ENCODE data around the gene KHDC3L. TPM values are rescaled to one million over a fixed set of nuclear protein-coding genes. Genes with fewer than 3 reads are reported as not detected.

Gene KHDC3L
- total and polyA plus RNA-seq, 7 donors = not detected

DNA sequence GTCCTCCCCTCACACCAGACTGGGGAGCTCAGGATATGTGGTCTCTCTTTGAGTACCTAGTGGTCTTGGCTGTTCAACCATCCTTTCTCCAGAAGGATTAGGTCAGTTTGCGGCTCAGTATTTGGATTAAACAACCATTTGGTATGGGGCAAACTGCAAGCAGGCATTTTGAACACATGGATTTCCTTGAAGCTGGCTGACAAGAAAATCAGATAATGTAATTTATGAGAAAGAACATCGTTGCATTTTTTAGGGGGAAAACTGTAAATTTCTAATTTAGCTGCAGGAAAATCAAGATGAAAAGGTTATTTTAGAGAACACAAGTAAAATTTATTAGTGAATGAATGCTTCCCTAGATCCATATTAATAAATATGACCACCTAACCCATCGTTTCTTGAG lies 33.7 kb upstream of the KHDC3L start:
- ATAC-seq (no peak), DNase-seq (no peak)
- H3K27ac ChIP-seq = no peak overlapping the region
- WGBS, 3 donors = 64 to 66% (median 66%) methylated on average over 3 of the region's 3 CpGs
- H3K36me3 ChIP-seq (ENCODE audit: insufficient read depth in 1 of 2, low read depth in 1 of 2) = no peaks in the 10 kb centered on the region
- intact Hi-C loops (cut with DNase I) = loop anchor here in 1 of 2 donors (5.0 to 10.0 kb wide), 2 partner anchors 41 to 914 kb away; no protein-coding TSS in a partner anchor
- H3K27me3 ChIP-seq (ENCODE audit: insufficient read depth in 3 of 3, low read length in 2 of 3) = no peaks in the 10 kb centered on the region
- no peak for TF ChIP-seq CTCF (IDR thresholded peaks at IDR 0.05)
- H3K4me3 ChIP-seq = no peak overlapping the region
- no peaks in the 10 kb centered on the region for H3K4me1 ChIP-seq
- no peaks in the 10 kb centered on the region for H3K9me3 ChIP-seq

DNA sequence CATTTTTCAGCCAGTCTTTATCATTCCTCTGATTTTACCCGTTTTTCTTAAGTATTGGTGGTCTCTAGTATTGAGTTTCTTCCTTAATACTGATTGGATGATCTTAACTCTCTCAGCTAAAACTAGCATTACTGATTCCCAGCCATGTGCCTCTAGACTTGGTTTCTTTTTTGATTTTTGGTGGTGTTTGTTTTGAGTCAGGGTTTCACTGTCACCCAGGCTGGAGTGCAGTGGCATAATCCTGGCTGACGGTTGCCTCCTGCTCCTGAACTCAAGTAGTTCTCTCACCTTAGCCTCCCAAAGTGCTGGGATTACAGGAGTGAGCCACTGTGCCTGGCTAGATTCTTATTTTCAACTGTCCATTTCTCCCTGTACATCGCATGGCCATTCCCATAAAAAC lies 33.3 kb upstream of the KHDC3L start:
- intact Hi-C loops (cut with DNase I) = loop anchor here in 1 of 2 donors (5.0 to 10.0 kb wide), 2 partner anchors 42 to 914 kb away; no protein-coding TSS in a partner anchor
- no peaks in the 10 kb centered on the region for H3K27me3 ChIP-seq (ENCODE audit: insufficient read depth in 3 of 3, low read length in 2 of 3)
- DNase-seq (no peak), ATAC-seq (no peak)
- H3K9me3 ChIP-seq = no peaks in the 10 kb centered on the region
- WGBS, 3 donors = 54 to 68% (median 57%) methylated on average over 3 of the region's 3 CpGs
- H3K4me3 ChIP-seq = no peak overlapping the region
- H3K36me3 ChIP-seq (ENCODE audit: insufficient read depth in 1 of 2, low read depth in 1 of 2) = no peaks in the 10 kb centered on the region
- H3K4me1 ChIP-seq = no peaks in the 10 kb centered on the region
- TF ChIP-seq CTCF (IDR thresholded peaks at IDR 0.05) = no peak
- H3K27ac ChIP-seq = no peak overlapping the region

- Histone ChIP-seq H3K27ac (no peak overlapping the region), H3K9me3 (no peaks in the 10 kb centered on the region), H3K4me3 (no peak overlapping the region), H3K27me3 (ENCODE audit: insufficient read depth in 3 of 3, low read length in 2 of 3) (peaks cover 0 to 3% (median 0%) of the 10 kb centered on the region in 3 donors), H3K4me1 (no peaks in the 10 kb centered on the region), H3K36me3 (ENCODE audit: insufficient read depth in 1 of 2, low read depth in 1 of 2) (no peaks in the 10 kb centered on the region)
- no peak for DNase-seq
- 57 to 69% (median 67%) methylated on average over 3 of the region's 3 CpGs for whole genome bisulfite sequencing, 3 donors
- no peak for ATAC-seq
- no peak for TF ChIP-seq CTCF (IDR thresholded peaks at IDR 0.05)
- intact Hi-C loops (cut with DNase I) = no loop called here
These were observed 23.1 kb upstream of the KHDC3L start for GRCh38 chr6:73339340-73339739.

DNA sequence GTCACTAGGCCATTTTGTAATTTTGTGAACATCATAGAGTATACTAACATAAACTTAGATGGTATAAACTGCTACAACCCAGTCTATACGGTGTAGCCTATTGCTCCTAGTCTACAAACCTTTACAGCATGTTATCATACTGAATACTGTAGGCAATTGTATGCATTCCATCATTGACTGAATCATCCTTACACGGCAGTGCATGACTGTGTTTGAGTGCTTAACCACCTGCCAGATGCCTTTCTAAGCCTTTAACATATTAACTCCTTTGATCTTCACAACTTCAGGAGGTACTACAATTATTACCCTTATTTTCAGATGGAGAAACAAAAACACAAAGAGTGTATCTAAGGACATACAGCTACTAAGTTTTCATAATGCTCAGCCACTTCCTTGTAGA lies 22.4 kb upstream of the KHDC3L start:
- H3K27me3 ChIP-seq (ENCODE audit: insufficient read depth in 3 of 3, low read length in 2 of 3) = peaks cover 0 to 3% (median 0%) of the 10 kb centered on the region in 3 donors
- intact Hi-C loops (cut with DNase I) = no loop called here
- H3K27ac ChIP-seq = no peak overlapping the region
- ATAC-seq (no peak), DNase-seq (no peak)
- no peaks in the 10 kb centered on the region for H3K4me1 ChIP-seq
- H3K9me3 ChIP-seq = no peaks in the 10 kb centered on the region
- no peak for TF ChIP-seq CTCF (IDR thresholded peaks at IDR 0.05)
- H3K4me3 ChIP-seq = no peak overlapping the region
- H3K36me3 ChIP-seq (ENCODE audit: insufficient read depth in 1 of 2, low read depth in 1 of 2) = no peaks in the 10 kb centered on the region
- 51 to 57% (median 51%) methylated on average over 2 of the region's 2 CpGs for WGBS, 3 donors

DNA sequence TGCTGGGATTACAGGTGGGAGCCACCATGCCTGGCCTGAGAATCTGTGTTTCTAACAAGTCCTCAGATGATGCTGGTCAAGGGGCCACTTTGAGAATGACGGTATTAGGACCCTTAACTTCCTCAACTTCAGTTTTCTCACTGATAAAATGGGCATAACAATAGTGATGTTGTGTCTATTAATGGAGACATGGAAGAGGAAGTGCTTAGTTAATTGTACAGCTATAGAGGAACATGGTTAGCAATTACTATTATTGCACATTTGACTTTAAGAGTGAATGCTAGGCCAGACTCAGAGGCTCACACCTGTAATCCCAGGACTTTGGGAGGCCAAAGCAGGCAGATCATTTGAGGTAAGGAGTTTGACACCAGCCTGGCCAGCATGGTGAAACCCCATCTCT lies 21.1 kb upstream of the KHDC3L start:
- no peaks in the 10 kb centered on the region for H3K4me1 ChIP-seq
- no peaks in the 10 kb centered on the region for H3K36me3 ChIP-seq (ENCODE audit: insufficient read depth in 1 of 2, low read depth in 1 of 2)
- ATAC-seq (no peak), DNase-seq (no peak)
- WGBS, 3 donors = 63 to 79% (median 71%) methylated on average over 1 of the region's 1 CpG
- no peak overlapping the region for H3K27ac ChIP-seq
- TF ChIP-seq CTCF (IDR thresholded peaks at IDR 0.05) = no peak
- intact Hi-C loops (cut with DNase I) = no loop called here
- H3K9me3 ChIP-seq = no peaks in the 10 kb centered on the region
- peaks cover 0 to 3% (median 0%) of the 10 kb centered on the region in 3 donors for H3K27me3 ChIP-seq (ENCODE audit: insufficient read depth in 3 of 3, low read length in 2 of 3)
- H3K4me3 ChIP-seq = no peak overlapping the region

All from psoas muscle (tissue), 8 donors.